ENCODE measurements around the gene CRYGN.
A peak's percentile ranks its signal among the peaks of the same experiment; 100 is the strongest.

CRYGN gene

GRCh38 chr7:151437866-151438516, 1.9 kb downstream of the CRYGN start:
- no peak for DNase-seq

- no peak for DNase-seq
These were observed 2.8 kb downstream of the CRYGN start for GRCh38 chr7:151437159-151437553.

GRCh38 chr7:151436446-151437158, 3.3 kb downstream of the CRYGN start:
- no peak for DNase-seq

- DNase-seq: no peak
These were observed 4.0 kb downstream of the CRYGN start for GRCh38 chr7:151435971-151436370.

- no peak for DNase-seq
These were observed 4.6 kb downstream of the CRYGN start for GRCh38 chr7:151435103-151435916.

GRCh38 chr7:151434549-151434948, 5.4 kb downstream of the CRYGN start:
- DNase-seq: no peak

GRCh38 chr7:151433721-151434400, 6.1 kb downstream of the CRYGN start:
- no peak for DNase-seq

- DNase-seq: peak; percentile 53
These were observed 7.1 kb downstream of the CRYGN start for GRCh38 chr7:151432658-151433521.

GRCh38 chr7:151431768-151432311, 8.1 kb downstream of the CRYGN start:
- DNase-seq: no peak

- no peak for DNase-seq
These were observed 8.6 kb downstream of the CRYGN start for GRCh38 chr7:151431281-151431767.

GRCh38 chr7:151430391-151431205, 9.3 kb downstream of the CRYGN start:
- no peak for DNase-seq

GRCh38 chr7:151429560-151430331, 10.2 kb downstream of the CRYGN start:
- peak; percentile 55 for DNase-seq

GRCh38 chr7:151429237-151429559, 10.7 kb downstream of the CRYGN start:
- DNase-seq: no peak

GRCh38 chr7:151428378-151429236, 11.3 kb downstream of the CRYGN start:
- DNase-seq: no peak

GRCh38 chr7:151427705-151428377, 12.1 kb downstream of the CRYGN start:
- DNase-seq: no peak

- no peak for DNase-seq
These were observed 12.8 kb downstream of the CRYGN start for GRCh38 chr7:151426904-151427704.

- no peak for DNase-seq
These were observed 13.5 kb downstream of the CRYGN start for GRCh38 chr7:151426441-151426903.

All from activated CD4-positive, alpha-beta T cell treated with anti-CD3 and anti-CD28 coated beads, Interleukin-2, Interleukin-6, amounts not matched to agents 100 ng/mL and 50 ng/mL, durations not matched to agents 16 hours and 8 hours (primary cell).